Lower leg skin (tissue), 3 donors: Measurements from ENCODE around the gene STAP2.

ENCODE experiments used
- POLR2A ChIP-seq, 2 donors: fragments of 450-650 bp; IDR thresholded peaks; one replicate each; pipeline ENCODE4 v1.6.1; 2016 to 2017; ENCODE audit warnings: antibody characterized with exemption in 2 of 2, mild to moderate bottlenecking in 1 of 2, moderate library complexity in 1 of 2
- TF ChIP-seq, protein P1 (sequence below), 3 donors: fragments of 450-650 bp; IDR thresholded peaks; one replicate each; pipeline ENCODE4 v1.5.1; 2016; ENCODE audit warnings: antibody characterized with exemption in 3 of 3, mild to moderate bottlenecking in 3 of 3, moderate library complexity in 2 of 3

DNA sequence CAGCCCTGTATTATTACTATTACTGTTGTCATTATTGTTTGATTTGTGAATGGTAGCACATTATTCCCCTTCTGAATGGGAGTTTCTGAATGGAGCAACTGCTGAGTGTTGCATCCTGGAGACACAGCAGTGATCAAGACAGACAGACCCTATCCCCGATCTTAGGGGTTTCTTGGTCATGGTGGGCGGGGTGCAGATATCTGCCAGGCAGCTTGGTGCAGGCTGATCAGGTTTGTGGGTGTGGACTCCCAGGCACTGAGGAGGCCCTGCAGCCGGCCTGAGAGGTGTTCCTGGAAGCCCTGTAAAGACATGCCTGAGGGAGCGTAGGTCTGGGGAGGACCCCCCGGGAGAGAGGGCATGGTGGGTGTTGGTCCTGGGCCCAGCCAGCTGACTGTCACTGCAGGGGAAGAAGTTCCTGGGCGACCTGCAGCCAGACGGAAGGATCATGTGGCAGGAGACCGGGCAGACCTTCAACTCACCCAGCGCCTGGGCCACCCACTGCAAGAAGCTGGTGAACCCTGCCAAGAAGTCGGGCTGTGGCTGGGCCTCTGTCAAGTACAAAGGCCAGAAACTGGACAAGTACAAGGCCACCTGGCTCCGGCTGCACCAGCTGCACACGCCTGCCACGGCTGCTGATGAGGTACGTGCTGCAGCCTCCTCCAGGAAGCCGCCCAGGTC is 6.9 kb upstream of the STAP2 start:
- TF ChIP-seq, protein P1, sequence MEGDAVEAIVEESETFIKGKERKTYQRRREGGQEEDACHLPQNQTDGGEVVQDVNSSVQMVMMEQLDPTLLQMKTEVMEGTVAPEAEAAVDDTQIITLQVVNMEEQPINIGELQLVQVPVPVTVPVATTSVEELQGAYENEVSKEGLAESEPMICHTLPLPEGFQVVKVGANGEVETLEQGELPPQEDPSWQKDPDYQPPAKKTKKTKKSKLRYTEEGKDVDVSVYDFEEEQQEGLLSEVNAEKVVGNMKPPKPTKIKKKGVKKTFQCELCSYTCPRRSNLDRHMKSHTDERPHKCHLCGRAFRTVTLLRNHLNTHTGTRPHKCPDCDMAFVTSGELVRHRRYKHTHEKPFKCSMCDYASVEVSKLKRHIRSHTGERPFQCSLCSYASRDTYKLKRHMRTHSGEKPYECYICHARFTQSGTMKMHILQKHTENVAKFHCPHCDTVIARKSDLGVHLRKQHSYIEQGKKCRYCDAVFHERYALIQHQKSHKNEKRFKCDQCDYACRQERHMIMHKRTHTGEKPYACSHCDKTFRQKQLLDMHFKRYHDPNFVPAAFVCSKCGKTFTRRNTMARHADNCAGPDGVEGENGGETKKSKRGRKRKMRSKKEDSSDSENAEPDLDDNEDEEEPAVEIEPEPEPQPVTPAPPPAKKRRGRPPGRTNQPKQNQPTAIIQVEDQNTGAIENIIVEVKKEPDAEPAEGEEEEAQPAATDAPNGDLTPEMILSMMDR (IDR thresholded peaks at IDR 0.05) = no peak
- TF ChIP-seq POLR2A (IDR thresholded peaks at IDR 0.05) = no peak
